Effector CD4-positive, alpha-beta T cell (primary cell): ENCODE measurements around the gene MACROD2.
"Not testable (repeated sequence)": the region's sequence is repeated elsewhere in the genome, so short reads cannot be mapped to it uniquely, and the experiment has no call there.

Source experiments
- DNase-seq: peaks from one replicate; pipeline ENCODE4 v3.0.0-alpha.2; 2020

MACROD2 gene

DNA sequence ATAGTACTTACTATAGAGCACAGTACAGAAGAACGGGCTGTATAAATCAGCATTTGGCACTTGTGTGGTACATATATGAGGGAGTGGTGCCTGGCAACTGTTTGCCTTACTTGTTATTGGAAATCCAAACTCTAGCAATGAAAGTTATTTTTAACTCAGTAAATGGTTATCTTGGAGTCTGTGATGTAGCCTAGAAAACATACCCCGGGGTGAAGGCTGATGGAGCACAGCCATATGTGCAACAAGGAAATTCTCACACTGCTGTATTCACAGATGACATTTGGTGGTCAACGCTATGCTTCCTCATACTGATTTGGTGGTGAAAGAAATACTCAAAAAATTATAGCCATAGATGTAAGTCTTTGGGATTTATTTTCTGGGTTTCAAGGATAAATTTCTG, 1149.6 kb downstream of the MACROD2 start:
- DNase-seq = no peak

- no peak for DNase-seq
These were observed 1151.6 kb downstream of the MACROD2 start for GRCh38 chr20:15146948-15147347.

GRCh38 chr20:15154070-15154469, 1158.8 kb downstream of the MACROD2 start:
- DNase-seq = no peak

DNA sequence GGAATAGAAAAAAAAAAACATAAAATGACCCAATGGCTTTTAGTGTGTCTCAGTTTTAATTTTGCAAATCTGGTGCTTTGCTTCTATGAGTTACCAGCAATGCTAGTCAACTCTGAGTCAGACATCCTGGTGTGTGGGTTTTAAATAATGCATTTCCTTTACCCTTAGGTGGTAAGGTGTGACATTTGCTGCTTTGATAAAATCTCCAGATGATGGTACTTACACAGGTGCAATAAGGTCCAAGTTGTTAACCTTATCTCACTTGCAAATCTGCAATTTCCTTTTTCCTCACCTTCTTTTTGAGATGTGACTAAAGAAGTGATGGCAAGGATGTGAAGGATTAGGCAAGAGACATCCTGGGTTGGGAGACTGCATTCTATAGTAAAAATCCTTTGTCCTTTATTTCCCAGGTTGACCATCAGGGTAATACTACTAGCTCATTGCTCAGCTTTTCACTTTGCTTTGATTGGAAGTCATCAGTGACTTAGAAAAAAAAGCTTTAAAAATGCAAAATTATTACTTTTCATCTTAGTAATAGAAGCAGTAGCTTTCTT, 1160.6 kb downstream of the MACROD2 start:
- DNase-seq = no peak

- no peak for DNase-seq
These were observed 1163.2 kb downstream of the MACROD2 start for GRCh38 chr20:15158533-15158932.

DNA sequence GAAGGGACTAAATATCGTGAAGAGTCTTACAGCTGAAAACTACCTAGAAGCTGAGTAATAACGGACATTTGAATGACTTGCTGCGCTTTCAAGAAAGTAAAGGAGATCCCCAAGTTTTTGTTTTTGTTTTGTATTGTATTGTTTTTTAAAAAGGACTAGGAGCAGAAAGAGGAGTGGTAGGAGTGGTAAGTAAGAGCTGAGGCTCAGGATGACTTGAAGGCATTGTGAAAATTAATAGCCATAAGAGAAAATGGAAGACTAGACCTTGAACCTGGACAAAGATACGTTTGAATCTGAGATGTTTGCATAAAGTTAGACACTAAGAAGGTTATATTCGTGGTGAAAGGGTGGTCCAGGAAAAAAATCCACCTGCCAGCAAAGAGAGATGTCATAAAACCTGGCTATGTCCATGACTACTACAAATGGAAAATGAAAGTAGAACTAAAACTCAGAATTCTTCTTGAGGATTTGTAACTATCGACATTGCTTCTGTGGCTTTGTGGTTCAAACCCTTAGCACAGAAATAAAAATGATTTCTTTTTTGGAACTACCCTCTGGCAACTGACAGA, 1166.8 kb downstream of the MACROD2 start:
- no peak for DNase-seq

DNA sequence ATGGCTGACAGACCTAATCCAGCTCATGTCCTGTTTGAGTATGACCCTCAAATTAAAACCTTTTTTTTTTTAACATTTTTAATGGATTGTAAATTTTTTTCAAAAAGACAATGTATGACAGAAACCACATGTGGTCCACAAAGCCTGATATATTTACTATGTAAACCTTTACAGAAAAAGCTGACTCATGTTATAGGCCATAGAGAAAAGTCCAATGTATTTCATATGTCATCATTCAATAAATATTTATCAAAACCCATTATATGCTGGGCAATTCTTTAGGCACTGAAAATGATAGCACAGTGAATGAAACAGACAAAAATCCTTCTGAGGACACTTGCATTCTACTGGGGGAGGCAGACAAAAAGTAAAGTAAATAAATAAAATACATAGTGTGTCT, 1168.3 kb downstream of the MACROD2 start:
- DNase-seq = no peak

- no peak for DNase-seq
These were observed 1169.4 kb downstream of the MACROD2 start for GRCh38 chr20:15164726-15165125.

DNA sequence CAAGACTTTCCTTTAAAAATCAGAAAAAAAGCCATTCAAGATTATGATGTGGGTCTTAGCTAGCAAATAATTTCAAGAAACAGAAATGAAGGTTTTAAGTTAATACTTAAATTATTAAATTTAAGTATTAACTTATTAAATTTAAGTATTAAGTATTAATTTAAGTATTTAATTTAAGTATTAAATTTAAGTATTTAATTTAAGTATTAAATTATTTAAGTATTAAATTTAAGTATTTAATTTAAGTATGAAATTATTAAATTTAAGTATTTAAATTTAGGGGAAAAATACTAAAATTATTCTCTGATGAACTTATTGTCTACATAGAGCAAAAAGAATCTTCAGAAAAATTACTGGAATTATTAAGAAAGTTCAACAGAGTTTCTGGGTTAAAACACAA, 1171.4 kb downstream of the MACROD2 start:
- no peak for DNase-seq

- no peak for DNase-seq
These were observed 1175.7 kb downstream of the MACROD2 start for GRCh38 chr20:15171016-15171415.

GRCh38 chr20:15176929-15177328, 1181.6 kb downstream of the MACROD2 start:
- DNase-seq = no peak

- DNase-seq = no peak
These were observed 1183.3 kb downstream of the MACROD2 start for GRCh38 chr20:15178581-15178980.

DNA sequence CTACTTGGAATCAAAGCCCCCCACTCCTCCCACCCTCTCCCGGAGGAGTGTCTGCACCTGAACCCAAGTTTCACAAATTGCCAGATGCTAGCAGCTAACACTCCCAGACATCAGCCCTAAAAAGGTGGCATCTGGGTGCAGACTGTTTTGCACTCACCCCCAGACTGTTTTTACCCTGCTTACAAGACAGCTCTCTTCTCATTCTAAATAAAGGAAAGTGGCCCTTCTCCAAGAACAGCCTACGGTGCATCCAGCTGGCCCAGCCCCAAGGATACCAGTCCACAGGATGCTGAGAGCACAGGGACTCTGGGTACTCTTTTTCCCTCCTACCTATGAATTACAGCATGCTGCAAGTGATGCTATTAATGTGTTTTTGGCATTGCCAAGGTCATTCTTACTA, 1184.1 kb downstream of the MACROD2 start:
- no peak for DNase-seq

DNA sequence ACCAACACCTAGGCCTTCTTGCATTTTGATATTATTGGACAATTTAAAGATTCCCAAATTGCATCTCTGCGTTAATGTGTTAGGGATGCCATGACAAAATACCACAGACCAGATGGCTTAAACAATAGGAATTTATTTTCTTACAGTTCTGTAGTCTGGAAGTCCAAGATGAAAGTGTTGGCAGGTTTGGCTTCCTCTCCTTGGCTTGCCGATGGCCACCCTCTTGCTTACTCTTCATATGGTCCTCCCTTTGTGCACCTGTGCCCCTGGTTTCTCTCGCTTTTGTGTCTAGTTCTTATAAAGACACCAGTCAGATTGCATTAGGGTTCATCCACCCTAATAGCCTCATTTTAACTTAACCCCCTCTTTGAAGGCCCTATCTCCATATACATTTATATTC, 1184.5 kb downstream of the MACROD2 start:
- no peak for DNase-seq

GRCh38 chr20:15185322-15185721, 1190.0 kb downstream of the MACROD2 start:
- no peak for DNase-seq

DNA sequence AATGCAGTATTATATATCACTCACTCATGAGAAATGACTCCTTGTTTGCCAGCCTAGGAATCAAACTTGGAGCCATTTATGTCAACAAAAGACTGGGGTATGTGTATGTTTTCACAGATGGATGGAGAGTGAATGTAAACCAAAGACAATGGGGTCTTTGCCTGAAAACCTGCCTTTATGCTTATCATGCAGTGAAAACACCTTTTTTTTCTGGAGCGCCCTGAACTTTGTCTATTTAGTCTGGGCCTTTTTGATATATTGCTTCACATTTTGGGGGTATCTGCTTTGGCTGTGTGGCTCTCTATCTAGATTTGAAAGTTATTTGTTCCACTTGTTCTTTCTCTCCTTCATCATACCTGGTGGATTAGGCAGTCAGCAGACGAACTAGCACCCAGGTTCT, 1190.6 kb downstream of the MACROD2 start:
- no peak for DNase-seq

GRCh38 chr20:15187612-15188011, 1192.3 kb downstream of the MACROD2 start:
- no peak for DNase-seq

- DNase-seq = no peak
These were observed 1193.1 kb downstream of the MACROD2 start for GRCh38 chr20:15188415-15188814.

GRCh38 chr20:15191082-15191723, 1195.9 kb downstream of the MACROD2 start:
- no peak for DNase-seq

DNA sequence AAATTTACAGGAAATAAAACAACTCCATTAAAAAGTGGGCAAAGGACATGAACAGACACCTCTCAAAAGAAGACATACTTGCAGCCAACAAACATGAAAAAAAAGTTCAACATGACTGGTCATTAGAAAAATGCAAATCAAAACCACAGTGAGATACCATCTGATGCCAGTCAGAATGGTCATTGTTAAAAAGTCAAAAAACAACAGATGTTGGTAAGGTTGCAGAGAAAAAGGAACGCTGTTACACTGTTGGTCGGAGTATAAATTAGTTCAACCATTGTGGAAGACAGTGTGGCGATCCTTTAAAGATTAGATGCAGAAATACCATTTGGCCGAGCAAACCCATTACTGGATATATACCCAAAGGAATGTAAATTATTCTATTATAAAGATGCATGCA, 1200.1 kb downstream of the MACROD2 start:
- DNase-seq = no peak

DNA sequence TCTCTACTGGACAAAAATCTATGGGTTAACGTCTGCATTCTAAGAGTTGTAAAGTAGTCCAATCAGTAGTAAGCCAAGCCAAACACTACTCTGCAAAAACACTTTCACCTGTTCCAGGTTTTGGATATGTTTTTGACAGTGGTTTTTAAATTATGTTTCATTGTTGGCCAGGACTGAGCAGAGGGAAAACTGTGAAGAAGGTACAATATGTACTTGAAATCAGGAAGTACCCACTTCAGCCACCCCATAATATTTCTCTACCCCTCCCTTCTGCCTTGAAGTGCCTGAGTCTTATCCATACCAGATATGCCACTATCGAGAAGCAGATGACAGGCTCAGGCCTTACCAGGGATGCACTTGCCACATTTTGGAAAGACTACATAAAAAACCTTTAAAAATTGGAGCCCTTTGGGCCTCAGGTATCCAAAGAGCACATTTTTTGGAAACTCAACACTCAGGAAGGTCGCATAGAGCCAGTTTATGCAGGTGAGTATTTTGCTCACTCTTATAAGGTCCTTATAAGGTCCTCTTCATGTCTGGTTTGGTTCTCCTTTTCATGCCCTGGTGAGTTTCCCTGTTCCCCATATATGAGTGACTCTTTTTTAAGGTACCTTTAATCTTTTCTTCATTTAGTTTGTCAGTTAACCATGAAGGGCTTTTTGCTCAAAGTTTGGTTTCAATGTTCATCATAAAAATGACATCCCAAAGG, 1201.4 kb downstream of the MACROD2 start:
- DNase-seq = no peak

GRCh38 chr20:15198017-15198416, 1202.7 kb downstream of the MACROD2 start:
- not testable (repeated sequence) for DNase-seq

DNA sequence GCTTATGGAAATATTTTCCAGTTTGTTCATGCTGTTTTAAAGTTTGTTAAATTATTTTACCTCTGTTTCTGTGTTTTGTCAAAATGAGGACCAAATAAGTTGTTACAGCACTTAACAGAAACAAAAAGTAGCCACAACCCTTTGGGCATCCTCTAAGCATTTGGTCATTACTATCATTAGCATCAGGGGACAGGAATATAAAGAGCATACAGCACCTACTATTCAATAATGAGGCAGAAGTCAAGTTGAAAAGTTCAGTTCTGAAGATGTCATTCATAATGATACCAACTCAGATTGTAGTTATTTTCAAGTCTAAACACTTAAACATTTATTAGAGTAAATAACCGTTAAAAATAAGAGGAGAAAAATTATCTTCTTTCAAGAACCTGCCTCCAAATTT, 1204.4 kb downstream of the MACROD2 start:
- DNase-seq = no peak

DNA sequence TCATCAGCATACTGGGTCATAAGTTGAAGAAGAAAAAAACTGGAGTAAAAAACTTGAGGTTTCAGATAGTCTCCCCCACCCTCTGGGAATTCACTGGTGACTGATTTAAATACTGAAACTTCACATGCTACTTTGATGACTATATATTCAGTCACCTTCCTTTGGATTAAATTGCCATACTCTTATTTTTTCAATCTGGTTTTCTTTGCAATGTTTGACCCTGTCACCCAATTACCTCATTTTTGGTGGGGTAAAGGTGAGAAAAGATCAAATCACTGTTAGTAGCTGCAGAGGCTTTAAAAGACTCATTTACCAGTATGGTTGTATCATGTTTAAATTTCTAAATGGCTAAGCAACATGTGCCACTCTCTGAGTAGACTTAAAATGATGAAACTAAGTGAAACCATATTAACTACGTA, 1204.8 kb downstream of the MACROD2 start:
- no peak for DNase-seq
